Stimulated activated CD4-positive, alpha-beta T cell treated with anti-CD3 and anti-CD28 coated beads, Interleukin-12 subunit alpha, Interleukin-12 subunit beta, amount 100 ng/mL, for 48 hours (primary cell): Measurements from ENCODE around the gene HOTAIR.

Experiments used
- DNase-seq, 3 donors: peaks; one replicate each; pipeline ENCODE4 v3.0.0-alpha.2; 2020; ENCODE audit warnings: low read depth in 2 of 3, low spot score in 1 of 3

The HOTAIR gene

GRCh38 chr12:54000116-54001114, 25.7 kb upstream of the HOTAIR start, which contains the start of gene HOXC9:
HOXC9 (plus strand) TSS chr12:54000161; CDS start chr12:54000189, 28 bp downstream.
- no peak for DNase-seq

- no peak for DNase-seq
Observed at GRCh38 chr12:53999559-54000115, 24.9 kb upstream of the HOTAIR start.

GRCh38 chr12:53998900-53999236, 24.1 kb upstream of the HOTAIR start:
- no peak for DNase-seq

- no peak for DNase-seq
Observed at GRCh38 chr12:53998110-53998899, 23.6 kb upstream of the HOTAIR start.

- DNase-seq = no peak
Observed at GRCh38 chr12:53997204-53998109, 22.7 kb upstream of the HOTAIR start.

- DNase-seq = no peak
Observed at GRCh38 chr12:53996240-53997203, 21.8 kb upstream of the HOTAIR start.

GRCh38 chr12:53995378-53996239, 20.9 kb upstream of the HOTAIR start:
- DNase-seq = no peak

- no peak for DNase-seq
Observed at GRCh38 chr12:53995002-53995377, 20.2 kb upstream of the HOTAIR start.

GRCh38 chr12:53994264-53995001, 19.7 kb upstream of the HOTAIR start:
- DNase-seq = no peak

- DNase-seq = no peak
Observed at GRCh38 chr12:53994009-53994263, 19.2 kb upstream of the HOTAIR start.

- no peak for DNase-seq
Observed at GRCh38 chr12:53993162-53994008, 18.6 kb upstream of the HOTAIR start.

- no peak for DNase-seq
Observed at GRCh38 chr12:53992377-53992889, 17.7 kb upstream of the HOTAIR start.

GRCh38 chr12:53991077-53991460, 16.3 kb upstream of the HOTAIR start:
- no peak for DNase-seq

- no peak for DNase-seq
Observed at GRCh38 chr12:53990311-53991076, 15.7 kb upstream of the HOTAIR start.

- DNase-seq = no peak
Observed at GRCh38 chr12:53989227-53990113, 14.7 kb upstream of the HOTAIR start.
